WTC11 (cell line): Measurements from ENCODE around the gene PLEKHA3.

ENCODE experiments used
- FOXP1 ChIP-seq: sonication (generic); formaldehyde crosslinking; IDR thresholded peaks from 2 replicates; pipeline ENCODE4 v1.8.0; 2022; ENCODE audit warnings: missing genetic modification reagents, mild to moderate bottlenecking, moderate library complexity, borderline replicate concordance
- HMGA2 ChIP-seq: fragments of 250-450 bp; sonication (Bioruptor Pico); IDR thresholded peaks from 2 replicates; pipeline ENCODE4 v1.4.0; 2021; ENCODE audit warnings: mild to moderate bottlenecking, moderate library complexity
- JUN ChIP-seq: sonication (generic); formaldehyde crosslinking; IDR thresholded peaks from 2 replicates; pipeline ENCODE4 v1.8.0; 2023; ENCODE audit warnings: mild to moderate bottlenecking, missing genetic modification reagents
- NR1H2 ChIP-seq: sonication (generic); formaldehyde crosslinking; IDR thresholded peaks from 2 replicates; pipeline ENCODE4 v1.9.0; 2021; ENCODE audit warnings: mild to moderate bottlenecking, moderate library complexity, missing genetic modification reagents
- RELA ChIP-seq: sonication (generic); formaldehyde crosslinking; IDR thresholded peaks from 2 replicates; pipeline ENCODE4 v1.8.1; 2022; ENCODE audit warnings: missing genetic modification reagents, mild to moderate bottlenecking, borderline replicate concordance
- SMAD3 ChIP-seq: sonication (generic); formaldehyde crosslinking; IDR thresholded peaks from 2 replicates; pipeline ENCODE4 v1.8.0; 2022; ENCODE audit warnings: missing genetic modification reagents, mild to moderate bottlenecking, borderline replicate concordance
- TCF7 ChIP-seq: sonication (generic); formaldehyde crosslinking; IDR thresholded peaks from 2 replicates; pipeline ENCODE4 v1.8.0; 2022; ENCODE audit warnings: mild to moderate bottlenecking, low read depth, missing genetic modification reagents, moderate library complexity
- TEAD4 ChIP-seq: sonication (generic); formaldehyde crosslinking; IDR thresholded peaks from 2 replicates; pipeline ENCODE4 v1.8.0; 2022; ENCODE audit warnings: mild to moderate bottlenecking, missing genetic modification reagents
- TF ChIP-seq, protein P1 (sequence below): fragments of 200-600 bp; IDR thresholded peaks from 2 replicates; pipeline ENCODE4 v1.8.0; 2022; ENCODE audit warnings: antibody characterized with exemption
- TF ChIP-seq, protein P2 (sequence below): sonication (generic); formaldehyde crosslinking; IDR thresholded peaks from 2 replicates; pipeline ENCODE4 v1.8.1; 2022; ENCODE audit warnings: mild to moderate bottlenecking, missing genetic modification reagents, moderate library complexity, borderline replicate concordance

- TF ChIP-seq, protein P1, sequence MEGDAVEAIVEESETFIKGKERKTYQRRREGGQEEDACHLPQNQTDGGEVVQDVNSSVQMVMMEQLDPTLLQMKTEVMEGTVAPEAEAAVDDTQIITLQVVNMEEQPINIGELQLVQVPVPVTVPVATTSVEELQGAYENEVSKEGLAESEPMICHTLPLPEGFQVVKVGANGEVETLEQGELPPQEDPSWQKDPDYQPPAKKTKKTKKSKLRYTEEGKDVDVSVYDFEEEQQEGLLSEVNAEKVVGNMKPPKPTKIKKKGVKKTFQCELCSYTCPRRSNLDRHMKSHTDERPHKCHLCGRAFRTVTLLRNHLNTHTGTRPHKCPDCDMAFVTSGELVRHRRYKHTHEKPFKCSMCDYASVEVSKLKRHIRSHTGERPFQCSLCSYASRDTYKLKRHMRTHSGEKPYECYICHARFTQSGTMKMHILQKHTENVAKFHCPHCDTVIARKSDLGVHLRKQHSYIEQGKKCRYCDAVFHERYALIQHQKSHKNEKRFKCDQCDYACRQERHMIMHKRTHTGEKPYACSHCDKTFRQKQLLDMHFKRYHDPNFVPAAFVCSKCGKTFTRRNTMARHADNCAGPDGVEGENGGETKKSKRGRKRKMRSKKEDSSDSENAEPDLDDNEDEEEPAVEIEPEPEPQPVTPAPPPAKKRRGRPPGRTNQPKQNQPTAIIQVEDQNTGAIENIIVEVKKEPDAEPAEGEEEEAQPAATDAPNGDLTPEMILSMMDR, result no peak
- TF ChIP-seq TEAD4, result no peak
- TF ChIP-seq SMAD3 (CRISPR knock-in tag), result no peak
- no peak for TF ChIP-seq HMGA2 (CRISPR knock-in tag)
- TF ChIP-seq, protein P2, sequence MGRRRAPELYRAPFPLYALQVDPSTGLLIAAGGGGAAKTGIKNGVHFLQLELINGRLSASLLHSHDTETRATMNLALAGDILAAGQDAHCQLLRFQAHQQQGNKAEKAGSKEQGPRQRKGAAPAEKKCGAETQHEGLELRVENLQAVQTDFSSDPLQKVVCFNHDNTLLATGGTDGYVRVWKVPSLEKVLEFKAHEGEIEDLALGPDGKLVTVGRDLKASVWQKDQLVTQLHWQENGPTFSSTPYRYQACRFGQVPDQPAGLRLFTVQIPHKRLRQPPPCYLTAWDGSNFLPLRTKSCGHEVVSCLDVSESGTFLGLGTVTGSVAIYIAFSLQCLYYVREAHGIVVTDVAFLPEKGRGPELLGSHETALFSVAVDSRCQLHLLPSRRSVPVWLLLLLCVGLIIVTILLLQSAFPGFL (CRISPR knock-in tag), result no peak
- no peak for TF ChIP-seq NR1H2 (CRISPR knock-in tag)
- TF ChIP-seq RELA (CRISPR knock-in tag), result no peak
- TF ChIP-seq JUN (CRISPR knock-in tag), result no peak
- no peak for TF ChIP-seq FOXP1 (CRISPR knock-in tag)
- TF ChIP-seq TCF7 (CRISPR knock-in tag), result no peak
These were observed 37.2 kb downstream of the PLEKHA3 start for GRCh38 chr2:178517496-178517895.
